Tongue (tissue), 2 donors: ENCODE measurements around the gene ST3GAL4. TPM values are rescaled to one million over a fixed set of nuclear protein-coding genes. Genes with fewer than 3 reads are reported as not detected.
"Not testable (repeated sequence)": the region's sequence is repeated elsewhere in the genome, so short reads cannot be mapped to it uniquely, and the experiment has no call there.

Experiments
- DNase-seq: peaks from one replicate; pipeline ENCODE4 v3.0.0-alpha.2; 2015
- total RNA-seq: library from RNA; depleted of rRNA; stranded (reverse); fragments of >200 nt; gene quantifications from one replicate; pipeline ENCODE4 v1.2.3, GENCODE V29; 2014

Gene ST3GAL4
- total RNA-seq, result 30.9 TPM

DNA sequence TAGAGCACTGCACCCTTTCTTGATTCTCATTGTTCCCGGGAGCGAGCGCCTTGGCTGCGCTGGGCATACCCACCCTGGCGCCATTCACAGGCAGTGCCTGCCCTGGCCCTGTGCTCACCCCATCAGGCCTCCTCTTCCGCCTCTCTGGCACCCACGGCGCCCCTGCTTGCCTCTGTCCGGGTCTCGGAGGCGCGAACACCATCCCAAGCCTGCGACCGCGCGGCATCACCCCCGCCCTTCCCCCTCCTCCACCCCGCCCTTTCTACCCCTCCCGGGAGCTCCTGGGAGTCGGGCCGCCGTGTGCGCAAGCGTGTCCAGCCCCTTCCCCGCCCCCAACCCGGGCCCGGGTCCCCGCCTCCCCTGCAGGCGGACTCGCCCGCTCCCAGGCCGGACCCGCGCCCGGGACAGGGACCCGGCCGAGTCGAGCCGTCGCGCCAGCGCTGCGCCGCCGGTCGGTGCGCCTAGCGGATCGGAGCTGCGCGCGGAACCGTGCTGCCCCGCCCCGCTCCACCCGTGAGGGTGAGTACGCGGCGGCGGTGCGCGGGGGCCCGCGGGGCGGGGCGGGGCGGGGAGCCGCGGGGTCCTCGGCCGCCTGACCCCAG lies at the start of gene ST3GAL4:
Gene ST3GAL4 (plus strand): TSS at position 363 of the 602 bp plus-strand sequence. CDS start 50,470 bp downstream, outside the sequence.
- peak; percentile 94 for DNase-seq

GRCh38 chr11:126305699-126306098 lies 49.8 kb upstream of the ST3GAL4 start:
- DNase-seq, result no peak

GRCh38 chr11:126307706-126308105 lies 47.8 kb upstream of the ST3GAL4 start:
- DNase-seq, result peak; percentile 81

- peak; percentile 91 for DNase-seq
Observed at GRCh38 chr11:126308271-126308671, 47.2 kb upstream of the ST3GAL4 start.

GRCh38 chr11:126308771-126309170 lies 46.7 kb upstream of the ST3GAL4 start:
- DNase-seq, result not testable (repeated sequence)

DNA sequence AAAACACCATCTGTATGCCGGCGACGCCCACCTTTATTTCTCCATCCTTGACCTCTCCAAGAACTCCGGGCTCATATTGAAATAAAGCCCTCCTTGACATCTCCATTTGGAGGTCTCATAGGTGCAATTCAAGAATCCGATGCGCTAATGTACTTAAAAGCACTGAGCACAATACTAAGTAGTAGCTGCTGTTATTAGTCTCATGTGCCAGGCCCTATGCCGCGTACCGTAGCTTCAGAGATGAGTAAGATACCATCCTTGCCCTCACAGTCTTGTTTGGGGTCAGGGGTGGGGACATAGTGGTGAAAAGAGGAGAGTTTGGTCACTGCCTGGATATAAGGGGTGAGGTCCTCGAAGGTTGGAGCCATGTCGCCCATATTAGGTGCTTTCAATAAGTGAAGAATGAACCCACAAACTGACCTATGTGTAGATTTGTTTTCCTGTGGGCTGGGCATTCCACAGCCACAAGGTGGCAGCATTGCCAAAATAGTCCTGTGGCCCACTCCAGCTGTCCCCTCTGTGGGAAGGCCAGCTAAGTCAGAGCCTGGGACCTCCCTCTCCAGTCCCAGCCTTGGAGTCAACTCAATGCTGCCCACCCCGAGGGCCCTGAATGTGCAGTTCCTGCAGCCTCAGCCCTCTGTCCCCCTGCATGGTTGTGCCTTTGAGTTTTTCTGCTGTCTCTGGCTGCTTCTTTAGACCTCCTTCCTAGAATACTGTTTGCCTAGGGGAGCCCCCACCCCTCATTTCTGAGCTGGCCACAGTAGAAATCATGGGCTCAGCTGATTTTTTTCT lies 45.1 kb upstream of the ST3GAL4 start:
- DNase-seq, result peak; percentile 94

DNA sequence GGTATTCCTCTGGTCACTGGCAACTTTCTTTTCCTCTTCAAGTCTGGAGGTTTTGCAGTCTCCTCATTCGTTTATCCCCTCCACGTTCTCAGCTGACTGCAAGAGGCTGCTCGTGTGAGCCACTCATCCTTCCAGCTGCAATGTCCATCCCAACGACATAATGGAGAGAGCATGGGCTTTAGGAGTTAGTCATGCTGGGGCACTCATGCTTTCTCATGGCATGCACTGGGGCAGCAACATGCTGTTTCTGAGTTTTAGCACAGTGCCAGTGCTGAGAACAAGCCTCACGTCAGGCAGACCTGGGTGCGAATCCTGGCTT lies 44.5 kb upstream of the ST3GAL4 start:
- no peak for DNase-seq

GRCh38 chr11:126311401-126312291 lies 43.8 kb upstream of the ST3GAL4 start:
- no peak for DNase-seq

DNA sequence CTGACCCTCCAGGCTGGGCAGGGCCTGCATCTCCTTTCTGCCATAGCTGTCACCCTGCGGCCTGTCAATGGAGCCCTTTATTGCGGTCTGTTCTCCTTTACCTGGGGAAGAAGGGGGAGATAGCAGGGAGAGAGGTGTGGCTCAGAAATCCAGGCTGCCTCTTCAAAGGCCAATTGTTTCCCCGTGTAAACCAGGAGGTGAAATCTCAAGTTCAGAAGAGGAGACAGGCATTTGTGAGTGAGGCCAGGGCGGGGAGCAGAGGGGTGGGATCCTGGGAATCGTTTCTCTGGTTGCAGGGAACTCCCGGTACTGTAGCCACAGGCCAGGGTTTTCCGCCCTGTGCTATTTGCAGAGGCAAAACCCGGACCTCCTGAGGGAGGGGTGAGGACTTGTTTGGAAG lies 42.5 kb upstream of the ST3GAL4 start:
- DNase-seq, result no peak

- DNase-seq, result no peak
Observed at GRCh38 chr11:126313826-126314225, 41.7 kb upstream of the ST3GAL4 start.

DNA sequence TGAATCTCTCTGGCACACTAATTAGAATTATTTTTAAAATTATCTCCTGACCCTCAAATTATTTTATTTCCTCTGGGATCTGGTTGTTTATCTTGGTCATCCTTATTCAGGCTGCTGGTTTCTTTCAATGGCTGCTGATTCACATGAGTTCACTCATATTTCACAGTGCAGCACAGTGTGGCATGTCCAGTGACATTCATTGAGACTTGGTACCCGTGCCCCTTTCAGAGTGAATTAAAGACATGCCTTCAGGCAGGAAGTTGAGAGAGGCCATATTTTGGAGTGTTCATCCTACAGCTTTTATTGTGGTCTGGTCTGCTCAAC lies 38.1 kb upstream of the ST3GAL4 start:
- DNase-seq, result no peak

DNA sequence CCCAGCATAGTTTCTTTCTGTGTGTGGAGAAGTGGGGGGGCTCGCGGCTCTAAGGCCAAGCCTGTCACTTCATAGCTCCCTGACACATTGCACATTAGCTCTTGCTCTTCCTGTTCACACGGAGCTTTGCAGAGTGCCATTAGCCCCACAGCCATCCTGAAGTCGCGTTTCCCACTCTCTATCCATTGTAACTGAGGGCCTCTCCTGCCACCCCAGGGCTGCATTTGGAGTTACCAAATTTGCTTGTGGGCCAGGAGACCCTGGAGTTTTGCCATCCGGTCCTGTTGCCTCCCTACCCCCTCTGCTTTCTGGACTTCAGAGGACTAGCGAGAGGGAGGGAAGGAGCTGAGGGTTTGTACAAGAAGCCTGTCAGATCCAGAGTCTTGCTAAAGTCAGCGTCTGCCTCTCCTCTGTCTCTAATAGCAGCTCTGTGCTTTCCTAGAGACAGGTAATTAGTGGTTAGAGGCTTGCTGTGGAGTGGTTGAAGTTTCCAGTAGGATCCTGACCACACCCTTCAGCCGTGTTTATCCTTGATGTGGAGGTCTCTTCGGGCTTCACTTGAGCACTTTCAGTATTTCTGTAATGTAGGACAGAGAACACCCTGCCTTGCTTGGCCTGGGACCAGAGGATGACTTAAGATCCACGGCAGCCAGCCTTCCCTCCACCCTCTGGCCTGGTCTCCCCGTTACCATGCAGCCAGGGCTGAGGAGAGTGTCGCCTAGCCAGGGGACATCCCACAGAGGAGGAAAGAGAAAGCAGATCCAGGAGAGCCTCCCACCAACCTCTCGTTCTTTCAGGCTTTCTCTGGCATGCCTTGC lies 37.5 kb upstream of the ST3GAL4 start:
- DNase-seq, result peak; percentile 94

GRCh38 chr11:126318574-126319373 lies 36.7 kb upstream of the ST3GAL4 start:
- DNase-seq, result peak; percentile 98

GRCh38 chr11:126319374-126319740 lies 36.1 kb upstream of the ST3GAL4 start:
- DNase-seq, result peak; percentile 45

- no peak for DNase-seq
Observed at GRCh38 chr11:126322996-126323395, 32.5 kb upstream of the ST3GAL4 start.

DNA sequence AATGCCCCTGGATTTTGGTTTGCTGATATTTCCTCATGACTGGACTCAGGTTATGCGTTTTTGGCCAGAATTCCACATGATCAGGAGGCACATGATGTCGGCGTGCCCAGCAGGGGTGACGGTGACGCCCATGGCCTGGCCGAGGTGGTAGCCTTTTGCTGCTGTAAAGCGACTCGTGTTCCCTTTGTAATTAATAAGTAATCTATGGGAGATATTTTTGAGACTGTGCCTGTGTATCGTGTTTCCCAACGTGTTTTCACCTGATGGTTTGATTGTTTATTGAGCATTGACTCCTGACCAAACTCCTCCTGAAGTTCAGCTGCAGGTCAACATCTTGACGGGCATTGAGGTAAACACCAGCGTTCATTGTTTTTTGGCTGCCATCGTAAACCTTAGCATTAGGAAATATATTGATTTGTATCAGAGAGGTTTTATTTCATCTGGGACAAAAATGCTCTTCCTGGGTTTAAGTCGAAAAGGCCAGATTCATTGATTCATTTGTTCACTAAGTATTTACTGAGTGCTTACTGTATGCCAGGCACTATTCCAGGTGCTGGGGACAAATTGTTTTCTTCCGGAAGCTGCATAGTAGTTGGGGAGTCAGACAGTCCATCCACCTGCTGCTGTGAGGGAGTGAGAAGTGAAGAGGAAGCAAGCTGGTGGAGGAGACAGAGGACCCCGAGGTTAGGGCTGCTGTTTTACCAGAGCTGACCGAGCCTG lies 28.0 kb upstream of the ST3GAL4 start:
- no peak for DNase-seq

DNA sequence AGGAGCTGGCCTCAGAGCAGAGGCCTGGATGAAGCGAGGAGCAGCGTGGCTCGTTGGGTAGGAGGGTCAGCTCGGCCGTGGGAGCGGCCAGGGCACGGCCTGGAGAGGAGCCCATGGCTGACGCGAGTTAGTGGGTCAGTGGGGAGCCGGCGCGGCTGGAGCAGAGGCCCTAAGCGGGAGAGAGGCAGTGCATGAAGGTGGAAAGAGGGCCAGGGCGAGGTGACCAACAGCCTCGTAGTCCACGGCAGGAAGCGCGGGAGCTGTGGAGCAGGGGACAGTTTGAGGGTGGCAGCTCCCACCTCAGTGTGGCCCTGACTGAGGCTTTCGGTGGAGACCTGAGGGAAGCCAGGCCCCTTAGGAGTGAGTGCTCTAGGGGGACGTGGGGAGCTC lies 27.5 kb upstream of the ST3GAL4 start:
- no peak for DNase-seq

GRCh38 chr11:126328444-126328843 lies 27.0 kb upstream of the ST3GAL4 start:
- DNase-seq, result no peak

DNA sequence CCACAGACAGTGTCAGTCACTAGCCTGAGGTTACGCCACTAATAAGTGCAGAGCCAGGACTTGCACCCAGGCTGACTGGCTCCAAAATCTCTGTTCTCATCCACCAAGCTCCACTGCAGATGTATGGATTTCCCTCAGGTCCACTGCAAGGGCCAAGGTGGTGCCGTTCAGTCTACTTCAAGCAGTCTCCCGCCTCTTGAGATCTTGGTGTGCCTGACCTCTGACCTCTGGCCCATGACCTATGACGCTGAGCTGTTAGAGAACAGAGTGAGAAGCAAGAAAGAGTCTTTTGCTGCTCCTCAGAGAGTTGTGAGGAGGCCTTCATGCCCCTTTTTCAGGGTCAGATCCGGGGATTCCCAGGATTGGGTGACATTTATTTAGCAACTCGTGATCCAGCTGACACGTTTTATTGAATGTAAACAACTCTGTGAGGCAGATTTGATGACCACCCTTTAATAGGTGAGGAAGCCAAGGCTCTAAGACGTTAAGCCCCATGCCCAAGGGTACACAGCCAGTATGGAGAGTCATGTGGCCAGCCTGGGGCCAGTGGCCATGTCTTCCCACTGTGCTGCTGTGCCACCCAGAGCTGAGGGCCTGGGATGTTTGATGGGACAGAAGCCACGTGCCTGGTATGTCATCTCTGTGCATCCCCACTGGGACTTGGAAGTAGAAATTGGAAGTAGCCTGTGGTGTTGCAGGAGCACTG lies 26.4 kb upstream of the ST3GAL4 start:
- DNase-seq, result no peak

- DNase-seq, result peak; percentile 54
Observed at GRCh38 chr11:126329644-126330211, 25.8 kb upstream of the ST3GAL4 start.
